NCI-H1105 treated with DMSO at 0.1 percent for 48 hours (cell line): ENCODE results near the gene LHX4.

ENCODE experiments used
- DNase-seq: peaks from one replicate; lab custom pipeline; 2025; lab: John Stamatoyannopoulos, UW

The LHX4 gene

DNA sequence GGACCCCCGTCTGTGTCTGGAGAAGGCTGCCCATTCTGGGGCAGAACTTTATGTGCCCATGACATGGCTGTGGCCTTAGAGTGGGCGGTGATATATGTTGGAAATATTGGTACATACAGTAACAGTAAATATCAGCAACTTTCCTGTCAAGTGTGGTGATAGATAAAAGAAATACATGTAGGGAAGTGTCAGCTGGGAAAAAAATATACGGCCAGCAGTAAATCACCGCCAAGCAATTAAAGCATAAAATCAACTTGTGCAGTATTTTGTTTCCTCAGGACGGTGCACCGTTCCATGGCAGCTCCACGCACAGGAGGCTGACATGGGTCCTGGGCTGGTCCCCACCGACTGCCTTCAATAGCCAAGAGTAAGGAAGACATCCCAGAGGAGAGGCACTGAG, 27.4 kb downstream of the LHX4 start:
- no peak for DNase-seq

DNA sequence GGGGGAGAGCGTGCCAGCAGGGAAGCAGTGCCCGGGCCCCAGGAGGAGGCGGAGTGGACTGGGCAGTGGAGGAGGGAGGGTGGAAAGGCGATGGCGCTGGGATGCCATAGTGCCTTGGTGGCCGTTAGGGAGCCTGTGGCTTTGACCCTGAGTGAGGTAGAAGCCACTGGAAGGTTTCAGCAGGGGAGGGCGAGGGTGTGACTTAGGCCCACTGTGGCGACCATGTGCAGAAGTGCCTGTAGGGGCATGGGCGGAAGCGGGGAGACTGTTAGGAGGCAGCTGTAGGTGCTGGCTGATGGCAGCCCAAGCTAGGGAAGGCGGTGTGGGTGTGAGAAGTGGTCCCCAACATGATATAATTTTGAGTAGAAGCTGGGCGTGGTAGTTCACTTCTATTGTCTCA, 28.2 kb downstream of the LHX4 start:
- no peak for DNase-seq

DNA sequence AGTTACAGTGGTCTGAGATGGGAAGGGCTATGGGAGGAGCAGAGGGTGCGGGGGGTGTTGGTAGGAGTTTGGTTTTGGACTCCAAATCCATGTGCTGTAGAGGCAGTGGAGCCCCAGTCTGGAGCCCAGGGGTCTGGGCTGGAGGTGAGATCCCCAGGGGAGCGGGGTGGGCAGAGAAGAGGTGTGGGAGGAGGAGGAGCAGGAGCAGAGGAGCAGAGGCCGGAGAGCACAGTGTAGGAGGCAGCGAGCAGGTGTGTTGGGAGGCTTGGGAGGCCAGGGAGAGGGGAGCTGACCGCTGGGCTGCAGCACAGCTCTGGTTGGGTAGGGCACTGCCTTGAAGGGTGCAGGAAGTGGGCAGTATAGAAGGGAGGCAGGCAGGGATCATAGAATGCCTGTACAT, 28.9 kb downstream of the LHX4 start:
- no peak for DNase-seq

DNA sequence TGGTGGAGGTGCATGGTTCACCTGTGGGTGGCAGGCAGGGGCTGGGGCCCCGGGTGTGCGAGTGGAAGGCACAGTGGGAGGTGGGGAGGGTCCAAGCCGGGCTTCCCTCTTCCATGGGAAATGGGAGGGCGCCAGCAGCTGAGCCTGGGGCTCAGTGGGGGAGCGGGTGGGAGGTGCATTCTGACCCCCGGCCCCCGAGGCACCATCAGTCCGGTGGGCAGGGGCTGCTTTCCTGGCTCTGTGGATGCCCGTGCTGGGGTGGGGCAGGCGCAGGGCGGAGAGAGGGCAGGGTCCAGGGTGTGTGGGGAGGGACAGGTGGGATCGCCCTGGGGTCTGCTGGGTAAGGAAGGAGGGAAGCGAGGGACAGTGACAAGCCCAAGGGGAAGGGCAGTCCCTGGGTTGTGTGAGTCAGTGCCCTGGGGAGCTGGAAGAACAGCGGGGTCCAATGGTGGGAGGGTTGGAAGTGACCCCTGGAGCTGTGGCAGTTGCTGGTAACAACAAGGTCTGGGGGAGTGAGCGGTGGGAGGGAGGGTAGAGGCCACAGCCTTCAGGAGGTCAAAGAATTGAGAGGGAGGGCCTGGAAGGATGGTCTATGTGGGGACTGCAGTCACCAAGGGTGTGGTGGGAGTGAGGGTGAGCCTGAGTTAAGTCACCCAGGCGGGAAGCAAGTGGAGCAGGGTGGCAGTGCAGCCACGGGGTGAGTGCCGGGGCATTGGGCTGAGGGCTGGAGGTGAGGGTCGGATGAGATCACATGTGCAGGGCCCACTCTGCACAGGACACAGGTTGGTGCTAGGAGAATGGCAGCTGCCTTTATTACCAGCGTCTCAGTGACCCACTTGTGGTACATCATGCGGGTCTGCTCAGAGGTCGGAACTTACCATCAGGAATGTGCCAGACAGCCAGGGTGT, 29.6 kb downstream of the LHX4 start:
- DNase-seq, result no peak

DNA sequence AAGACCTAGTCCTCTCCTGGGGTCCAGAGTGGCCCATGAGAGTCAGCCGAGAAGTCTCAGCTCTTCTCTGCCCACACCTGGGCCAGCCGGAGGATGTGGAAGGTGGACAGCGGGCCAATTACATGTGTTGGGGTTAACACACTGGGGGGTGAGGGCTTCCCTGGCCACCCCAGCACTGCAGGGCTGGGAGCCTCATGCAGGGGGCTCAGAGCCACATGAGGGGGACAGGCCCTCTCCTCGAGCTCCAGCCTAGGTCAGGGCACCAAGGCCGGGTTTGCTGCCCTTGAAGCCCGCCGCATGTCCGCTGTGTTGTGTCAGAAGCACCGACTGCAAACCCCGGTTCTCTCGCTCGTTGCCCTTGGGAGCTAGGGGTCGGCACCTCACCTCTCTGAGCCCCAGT, 30.5 kb downstream of the LHX4 start:
- DNase-seq, result no peak

DNA sequence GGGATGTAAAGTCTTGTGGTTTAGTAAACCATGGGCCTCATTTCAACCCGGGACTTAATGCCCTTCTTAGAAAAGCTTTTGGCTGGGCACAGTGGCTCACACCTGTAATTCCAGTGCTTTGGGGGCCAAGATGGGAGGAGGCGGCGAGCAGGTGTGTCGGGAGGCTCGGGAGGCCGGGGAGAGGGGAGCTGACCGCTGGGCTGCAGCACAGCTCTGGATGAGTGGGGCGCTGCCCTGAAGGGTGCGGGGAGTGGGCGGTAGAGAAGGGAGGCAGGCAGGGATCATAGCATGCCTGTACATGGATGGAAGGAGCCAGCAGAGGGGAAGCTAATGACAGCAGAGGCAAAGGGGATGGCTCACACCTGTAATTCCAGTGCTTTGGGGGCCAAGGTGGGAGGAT, 31.0 kb downstream of the LHX4 start:
- no peak for DNase-seq

DNA sequence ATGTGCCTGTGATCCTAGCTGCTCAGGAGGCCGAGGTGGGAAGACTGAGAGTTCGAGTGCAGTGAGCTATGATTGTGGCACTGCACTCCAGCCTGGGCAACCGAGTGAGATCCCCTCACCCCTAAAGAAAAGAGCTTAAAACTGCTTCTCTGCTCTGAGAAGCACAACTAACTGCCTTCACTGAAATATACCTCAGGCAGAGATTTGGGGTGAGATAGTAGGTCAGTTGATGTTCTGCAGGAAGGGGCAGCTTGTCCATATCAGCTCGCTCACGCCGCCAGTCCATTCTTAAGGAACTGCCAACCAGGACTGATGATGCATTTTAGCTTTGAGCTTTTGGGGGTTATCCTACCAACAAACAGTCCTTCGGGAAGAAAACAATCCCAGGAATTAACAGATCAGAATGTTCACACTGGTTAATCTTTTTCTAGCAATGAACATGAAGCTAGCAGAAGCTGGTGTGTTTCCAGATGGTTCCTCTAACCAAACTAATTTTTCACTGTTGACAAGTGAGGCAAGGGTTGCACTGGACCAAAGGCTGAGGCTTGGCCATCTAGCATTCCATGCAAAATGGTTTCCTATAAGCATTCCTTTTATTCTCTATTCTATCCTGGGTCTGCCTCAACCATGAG, 31.6 kb downstream of the LHX4 start:
- DNase-seq, result no peak

DNA sequence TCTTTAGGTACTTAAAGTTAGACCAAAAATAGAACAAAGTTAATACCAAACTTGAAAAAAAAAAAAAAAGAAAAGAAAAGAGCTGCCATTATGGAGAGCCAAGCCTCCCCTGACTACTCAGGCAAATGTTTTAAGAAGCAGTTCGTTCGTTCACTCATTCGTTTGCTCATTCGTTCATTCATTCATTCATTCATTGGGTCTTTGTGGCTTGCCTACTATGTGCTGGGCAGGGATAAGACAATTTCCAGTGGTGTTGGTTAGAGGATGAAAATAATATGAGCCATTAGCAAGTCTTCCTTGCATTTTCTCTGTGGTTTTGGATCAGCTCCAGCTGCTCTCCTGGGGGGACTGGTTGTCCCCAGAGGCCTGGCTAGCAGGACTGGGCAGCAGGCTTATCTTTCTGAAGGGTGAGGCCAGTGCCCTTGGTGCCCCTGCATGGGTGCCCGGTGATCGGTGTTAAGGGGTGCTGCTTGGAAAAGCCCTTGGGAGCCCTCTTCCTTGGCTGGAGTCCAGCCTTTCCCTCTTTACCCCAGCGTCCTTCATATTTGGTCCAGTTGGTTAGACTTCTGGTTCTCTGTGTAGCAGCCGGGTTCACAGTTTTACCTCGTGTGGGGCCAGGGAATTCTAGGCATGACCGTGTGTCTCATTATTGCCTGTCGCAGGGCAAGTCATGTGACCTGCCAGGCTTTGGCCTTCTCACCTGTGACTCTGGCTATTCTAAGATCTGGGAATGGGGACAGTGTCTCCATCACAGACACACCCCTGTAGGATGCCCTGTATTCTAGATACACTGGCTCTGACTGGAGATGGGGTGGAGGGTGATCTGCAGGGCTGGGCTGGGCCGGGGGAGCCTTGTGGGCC, 32.8 kb downstream of the LHX4 start:
- DNase-seq, result no peak

DNA sequence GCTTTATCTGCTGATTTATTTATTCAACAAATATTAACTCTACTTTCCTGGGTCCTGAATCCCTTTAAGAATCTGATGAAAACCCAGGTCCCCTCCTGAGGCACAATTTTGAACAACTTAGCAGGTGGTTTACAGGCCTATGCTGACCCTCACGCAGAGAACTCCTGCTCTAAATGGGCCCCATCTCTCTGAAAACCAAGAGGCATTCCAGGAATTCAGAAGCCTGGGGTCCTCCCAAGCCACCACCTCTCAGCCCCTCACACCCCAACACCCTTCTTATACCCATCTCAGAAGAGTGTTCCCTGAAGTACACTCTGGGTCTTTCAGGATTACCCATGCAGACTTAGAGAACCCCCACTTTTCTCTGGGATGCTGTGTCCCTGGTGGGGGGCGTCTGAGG, 34.5 kb downstream of the LHX4 start:
- DNase-seq, result no peak

DNA sequence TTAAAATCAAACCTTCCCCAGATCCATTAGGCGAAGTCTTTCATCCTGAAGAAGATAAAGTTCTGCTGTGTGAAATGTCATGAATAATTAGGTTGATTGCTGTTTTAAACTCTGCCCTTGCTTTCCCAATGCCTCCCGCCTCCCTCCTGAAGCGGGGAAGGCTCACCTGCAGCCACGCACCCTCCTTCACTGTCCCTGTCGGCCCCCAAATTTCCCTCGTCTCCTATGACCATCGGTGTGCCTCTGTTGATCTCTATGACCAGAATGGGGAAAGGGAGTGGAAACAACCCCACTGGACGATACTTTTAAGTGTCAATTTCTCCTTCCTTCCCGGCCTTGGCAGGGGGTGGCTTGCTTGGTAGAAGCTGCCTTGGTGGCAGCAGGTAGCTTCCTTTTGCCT, 35.1 kb downstream of the LHX4 start:
- no peak for DNase-seq

DNA sequence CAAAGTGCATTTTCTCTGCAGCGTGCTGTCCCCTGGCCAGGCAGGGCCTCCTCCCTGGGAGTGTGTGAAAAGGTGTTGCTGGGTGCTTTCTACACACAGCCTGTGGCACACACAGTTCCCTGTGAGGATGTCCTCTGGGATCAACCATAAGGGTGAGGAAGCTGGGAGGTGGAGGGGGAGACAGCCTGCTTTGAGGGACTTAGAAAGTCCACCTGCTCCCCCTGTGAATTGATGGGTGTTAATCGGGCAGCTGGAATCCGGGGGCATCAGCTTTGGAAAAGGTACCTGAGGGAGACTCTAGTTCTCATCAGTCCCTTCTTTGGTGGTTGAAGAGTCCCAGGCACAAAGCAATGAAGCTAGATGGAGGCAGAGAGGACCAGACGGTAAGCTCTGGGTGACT, 35.8 kb downstream of the LHX4 start:
- DNase-seq, result no peak

DNA sequence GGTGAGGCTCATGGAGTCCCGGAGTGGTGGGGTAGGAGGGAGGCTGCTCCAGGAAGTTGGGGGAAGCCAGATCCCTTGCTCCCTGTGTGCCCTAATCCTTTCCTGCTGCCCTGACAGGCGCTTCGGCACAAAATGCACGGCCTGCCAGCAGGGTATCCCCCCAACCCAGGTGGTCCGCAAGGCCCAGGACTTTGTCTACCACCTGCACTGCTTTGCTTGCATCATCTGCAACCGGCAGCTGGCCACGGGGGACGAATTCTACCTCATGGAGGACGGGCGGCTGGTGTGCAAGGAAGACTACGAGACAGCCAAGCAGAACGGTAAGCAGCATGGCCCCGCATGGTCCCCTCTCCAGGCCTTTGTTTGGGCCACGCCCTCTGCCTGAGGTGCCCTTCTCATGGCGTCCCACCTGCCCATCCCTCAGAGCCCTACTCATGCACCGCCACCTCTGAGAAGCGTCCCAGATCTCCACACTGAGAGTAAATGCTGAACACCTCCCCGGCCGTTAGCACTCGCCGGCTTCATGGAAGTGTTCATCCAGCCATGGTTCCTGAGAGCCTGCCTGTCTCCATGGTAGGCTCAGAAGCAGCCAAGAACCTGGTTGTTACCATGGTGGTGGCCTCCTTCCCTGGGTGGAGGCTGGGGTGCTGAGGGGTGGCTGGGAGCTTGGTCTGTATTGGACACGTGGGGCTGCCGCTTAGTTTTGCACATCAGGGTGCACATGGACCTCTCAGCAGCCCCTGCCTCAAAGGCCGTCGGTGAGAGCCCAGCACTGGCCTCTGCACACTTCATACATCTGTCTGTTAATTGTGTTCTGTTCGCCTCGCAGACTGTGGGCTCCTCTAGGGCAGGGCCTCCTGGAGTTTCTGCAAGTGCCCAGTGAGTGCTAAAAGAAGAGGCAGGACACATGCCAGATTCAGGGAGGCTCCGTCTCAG, 36.5 kb downstream of the LHX4 start:
- no peak for DNase-seq

DNA sequence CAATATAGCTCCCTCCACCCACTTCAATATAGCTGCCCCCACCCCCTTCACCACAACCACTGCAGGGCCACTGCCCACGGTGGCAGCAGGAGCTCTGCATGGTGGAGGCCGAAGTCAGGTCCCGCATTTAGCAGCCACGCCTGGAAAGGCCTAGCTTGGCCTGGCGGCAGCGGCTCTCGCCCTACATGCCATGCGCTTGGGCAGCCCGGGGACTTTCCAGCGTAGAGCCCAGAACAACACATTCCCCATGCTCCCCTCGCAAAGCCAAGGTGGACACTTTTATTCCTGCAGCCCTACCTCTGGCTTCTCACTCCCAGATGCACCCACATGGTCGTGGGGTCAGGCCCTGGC, 37.1 kb downstream of the LHX4 start:
- no peak for DNase-seq

DNA sequence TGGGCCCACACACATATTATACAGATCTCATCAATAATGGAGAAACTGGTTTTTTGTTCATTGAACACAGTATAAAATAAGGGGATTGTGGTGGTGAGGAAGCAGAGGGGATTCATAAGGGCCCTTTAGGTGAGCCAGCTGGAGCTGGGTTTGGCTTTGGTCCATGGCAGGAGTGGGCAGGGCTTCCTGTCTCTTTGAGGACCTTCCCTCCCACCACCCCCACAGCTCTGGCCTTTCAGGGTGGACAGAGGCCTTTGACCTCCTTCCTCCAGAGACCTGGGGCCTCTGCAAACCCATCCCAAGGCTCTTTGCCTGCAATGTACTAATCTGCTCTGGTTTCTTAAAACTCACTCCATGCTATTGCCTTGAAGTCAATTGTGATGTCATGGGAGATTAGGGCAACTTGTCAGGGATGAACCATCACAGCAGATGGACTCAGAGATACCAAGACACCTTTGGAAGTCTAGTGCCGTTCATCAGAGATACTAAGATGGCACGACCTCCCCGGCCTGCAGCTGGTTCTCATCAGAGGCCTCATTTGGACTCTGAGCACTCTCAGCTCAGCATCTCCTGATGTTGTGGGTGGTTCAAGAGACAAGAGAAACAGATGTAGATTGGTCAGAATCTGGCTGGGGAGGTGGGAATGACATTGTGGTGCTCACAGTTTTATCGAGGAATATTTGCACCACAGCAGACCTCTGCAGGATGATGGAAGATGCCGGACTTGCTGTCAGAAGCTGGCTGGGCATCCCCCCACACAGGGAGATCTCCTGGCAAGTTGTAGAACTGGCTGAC, 37.9 kb downstream of the LHX4 start:
- no peak for DNase-seq

DNA sequence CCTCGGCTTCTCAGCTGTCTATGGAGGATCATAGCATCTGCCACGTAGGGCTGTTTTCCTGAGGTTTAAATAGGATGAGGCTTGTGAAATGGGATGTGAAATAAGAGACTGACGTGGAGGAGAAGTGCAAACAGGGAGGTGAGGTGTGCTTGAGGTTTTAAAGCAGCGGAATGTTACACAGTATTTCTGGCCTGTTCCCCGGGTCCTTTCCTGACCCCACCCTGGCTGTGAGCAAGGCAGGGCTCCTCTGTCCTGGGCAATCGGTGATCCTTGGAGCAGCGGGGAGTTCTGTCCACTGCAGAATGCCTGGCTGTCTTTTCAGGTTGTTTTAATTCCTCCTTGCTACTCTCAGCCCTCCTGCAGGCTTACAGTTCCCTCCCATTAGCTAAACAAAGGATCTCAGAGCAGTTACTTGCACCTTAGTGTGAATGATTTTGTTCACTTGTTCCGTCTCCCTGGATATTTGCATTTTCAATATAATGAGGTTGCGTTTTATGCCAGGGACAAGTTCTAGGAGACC, 38.6 kb downstream of the LHX4 start:
- DNase-seq, result no peak

DNA sequence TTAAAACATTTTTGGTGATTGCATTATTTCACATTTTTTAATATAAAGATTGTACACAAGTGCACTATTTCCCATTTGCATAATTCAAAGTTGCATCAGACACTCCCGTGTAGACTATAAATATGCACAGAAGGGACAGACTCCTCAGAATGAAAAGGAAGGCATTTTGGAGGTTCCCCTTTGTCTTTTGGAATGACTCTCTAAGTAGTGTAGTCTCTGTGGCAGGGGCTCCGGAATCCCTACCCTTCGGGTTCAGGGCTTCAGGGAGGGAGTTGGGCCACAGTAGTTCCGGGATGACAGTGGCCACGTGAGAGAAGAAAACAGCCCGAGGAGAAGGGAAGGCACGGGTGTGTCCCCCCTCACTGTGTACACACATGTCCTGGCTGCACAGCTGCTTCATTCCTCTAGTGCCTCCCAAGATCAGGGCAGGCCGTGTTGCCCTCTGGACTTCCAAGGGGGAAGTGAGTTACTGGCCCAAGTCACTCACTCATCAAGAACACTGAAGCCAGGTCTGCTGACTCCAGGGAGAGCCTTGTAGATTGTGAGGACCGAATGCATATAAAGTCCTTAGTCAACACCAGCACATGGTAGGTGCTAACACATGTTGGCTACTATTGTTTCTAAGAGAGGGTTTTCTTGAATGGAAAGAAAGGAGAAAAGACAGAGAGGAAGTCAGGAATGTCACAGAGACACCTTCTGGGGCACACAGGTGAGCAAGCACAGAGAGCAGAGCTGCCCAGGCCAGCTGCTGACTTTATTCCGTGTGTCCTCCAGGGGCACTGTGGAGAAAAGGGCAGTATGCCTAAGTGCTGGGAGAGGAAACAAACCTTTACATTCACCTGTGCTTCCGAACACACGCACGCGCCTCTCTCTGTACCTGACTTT, 39.8 kb downstream of the LHX4 start:
- peak; percentile 9 for DNase-seq

DNA sequence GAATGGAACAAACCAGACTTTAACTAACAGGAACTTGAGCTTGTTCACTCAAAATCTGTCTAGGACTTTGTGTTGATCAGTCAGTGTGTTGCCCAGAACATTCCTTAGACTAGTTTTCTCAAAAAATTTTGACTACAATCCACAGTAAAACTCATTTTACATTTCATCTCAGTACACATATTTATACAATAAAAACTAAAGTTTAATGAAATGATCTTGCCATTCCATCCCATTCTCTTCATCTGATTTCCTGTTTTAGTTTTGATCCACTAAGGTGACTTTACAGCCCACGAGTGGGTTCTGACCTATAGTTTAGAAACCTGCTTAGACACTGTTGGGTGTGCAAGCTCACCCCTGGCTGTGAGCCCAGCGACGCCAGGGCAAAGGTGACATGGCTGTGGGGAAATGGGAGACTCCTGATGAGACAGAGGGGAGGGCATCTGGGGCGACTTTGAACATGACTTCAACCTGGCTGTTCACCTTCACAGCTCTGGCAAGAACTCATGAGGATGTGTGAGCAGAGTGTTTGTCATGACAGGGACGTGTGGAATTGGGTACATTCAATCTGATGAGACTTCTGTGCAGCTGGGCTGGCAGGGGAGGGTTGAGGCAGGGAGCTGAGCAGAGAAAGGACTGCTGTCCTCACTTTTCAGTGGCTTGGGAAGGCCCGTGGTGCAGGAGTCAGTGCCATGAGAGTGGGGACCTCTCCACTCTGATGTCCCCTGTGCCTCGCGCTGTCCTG, 40.6 kb downstream of the LHX4 start:
- no peak for DNase-seq

DNA sequence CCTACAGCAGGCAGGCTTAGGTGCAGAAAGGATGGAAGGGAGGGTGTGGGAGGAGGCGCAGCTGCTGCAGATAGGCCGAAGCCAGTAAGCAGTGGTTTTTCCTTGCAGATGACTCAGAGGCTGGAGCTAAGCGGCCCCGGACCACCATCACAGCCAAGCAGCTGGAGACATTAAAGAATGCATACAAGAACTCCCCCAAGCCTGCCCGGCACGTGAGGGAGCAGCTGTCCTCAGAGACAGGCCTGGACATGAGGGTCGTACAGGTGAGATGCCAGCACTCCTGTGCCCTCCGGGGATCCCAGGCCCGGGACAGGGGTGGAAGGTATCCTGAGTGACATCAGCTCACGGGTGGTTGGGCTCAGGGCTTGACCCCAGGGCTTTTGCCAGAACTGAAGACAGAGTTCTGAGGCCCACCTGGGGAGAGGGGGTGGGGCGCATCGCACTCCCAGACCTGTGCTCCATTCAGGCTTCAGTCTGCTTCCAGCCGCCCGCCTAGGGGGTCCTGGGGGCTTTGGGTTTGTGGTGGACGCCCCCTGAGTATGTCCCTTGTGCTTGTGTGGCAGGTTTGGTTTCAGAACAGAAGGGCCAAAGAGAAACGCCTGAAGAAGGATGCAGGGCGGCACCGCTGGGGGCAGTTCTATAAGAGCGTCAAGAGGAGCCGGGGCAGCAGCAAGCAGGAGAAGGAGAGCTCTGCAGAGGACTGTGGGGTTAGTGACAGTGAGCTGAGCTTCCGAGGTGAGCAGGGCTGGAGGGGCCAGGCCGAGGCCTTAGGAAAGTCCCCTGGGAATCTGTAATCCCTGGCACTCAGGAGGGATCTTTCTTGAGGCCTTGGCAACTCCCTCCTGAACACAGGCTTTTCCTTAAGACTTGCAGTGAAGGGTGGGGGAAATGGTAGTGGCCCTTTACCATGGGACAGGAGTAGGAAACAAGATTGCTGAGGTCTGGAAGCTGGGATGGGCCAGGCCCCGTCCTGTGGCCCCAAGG, 41.5 kb downstream of the LHX4 start:
- no peak for DNase-seq
